Amygdala (tissue), 56 donors: ENCODE measurements around the gene MTMR1.

Experiments
- DNase-seq, 56 donors: peaks; one replicate each; lab custom pipeline; 2025; lab: John Stamatoyannopoulos, UW

The MTMR1 gene

DNA sequence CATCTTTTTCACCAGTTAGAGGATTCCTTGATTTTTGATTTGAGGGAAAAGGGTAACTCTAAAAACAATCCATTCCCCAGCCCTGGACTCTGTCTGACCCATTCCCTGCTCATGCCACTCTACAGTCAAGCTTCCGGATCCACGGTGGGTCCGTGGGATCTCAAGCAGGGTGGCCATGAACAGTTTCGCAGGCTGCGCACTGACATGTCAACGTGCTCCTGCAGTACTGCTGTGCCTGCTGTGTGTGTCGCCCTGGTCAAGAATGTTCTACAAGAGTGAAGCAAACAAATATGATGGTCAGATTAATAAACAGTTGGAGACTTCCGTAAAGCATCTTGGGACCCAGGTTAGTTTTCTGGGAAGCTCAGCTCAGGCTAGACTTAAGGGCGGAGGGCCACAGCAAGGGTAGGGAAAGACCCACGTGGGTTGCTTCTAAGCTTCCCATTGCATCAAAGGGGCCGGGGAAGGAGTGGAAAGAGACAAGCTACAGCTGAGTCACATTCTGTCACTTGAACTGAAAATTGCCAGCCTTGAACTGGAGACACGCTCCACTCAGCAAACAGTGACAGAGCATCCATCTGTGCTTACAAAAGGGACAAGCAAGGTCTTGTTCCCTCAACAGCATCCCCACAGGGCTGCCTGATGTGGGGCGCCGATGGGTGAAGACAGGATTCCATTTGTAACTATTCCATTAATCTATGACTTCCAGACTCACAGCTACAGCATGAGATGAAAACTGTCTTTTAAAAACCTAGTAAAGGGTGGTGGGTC lies 81.8 kb downstream of the MTMR1 start:
- peak in 11 of 56 donors; percentile 2 to 49 (median 19) for DNase-seq

DNA sequence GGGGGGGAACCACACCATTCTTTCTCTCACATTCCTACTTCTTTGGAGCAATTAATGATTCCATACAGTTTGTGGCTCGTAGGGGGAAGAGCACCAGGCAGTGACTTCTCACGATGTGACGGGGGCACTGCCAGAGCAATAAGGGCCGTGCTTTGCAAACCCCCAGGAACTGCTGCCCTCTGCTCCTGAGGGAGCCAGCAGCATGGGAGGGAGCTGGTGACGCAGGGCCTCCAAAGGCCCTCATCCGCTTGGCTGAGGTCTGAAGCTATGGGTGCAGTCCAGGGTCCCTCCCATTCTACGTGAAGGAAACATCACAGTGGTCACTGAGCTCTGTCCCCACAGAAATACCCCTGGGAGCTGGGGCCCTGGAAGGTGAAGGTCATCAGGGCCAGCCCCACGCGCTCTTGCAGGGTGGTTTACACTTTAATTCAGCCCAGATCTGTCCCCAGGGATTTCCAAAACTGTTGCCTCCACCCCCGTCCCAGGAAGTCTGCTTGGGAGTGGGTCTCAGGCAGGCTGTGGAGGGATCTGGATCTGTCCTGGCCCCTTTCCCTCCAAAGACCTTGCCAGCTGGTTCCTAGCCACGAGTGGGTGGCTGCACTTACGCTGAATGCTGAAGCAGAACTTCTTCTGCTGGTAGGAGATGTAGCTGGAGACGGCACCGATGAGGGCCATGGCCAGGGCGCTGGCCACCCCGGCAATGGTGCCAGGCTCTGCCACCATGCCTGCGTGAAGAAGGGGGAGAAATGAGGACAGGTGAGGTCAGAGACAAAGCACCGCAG lies 82.6 kb downstream of the MTMR1 start:
- DNase-seq: no peak

DNA sequence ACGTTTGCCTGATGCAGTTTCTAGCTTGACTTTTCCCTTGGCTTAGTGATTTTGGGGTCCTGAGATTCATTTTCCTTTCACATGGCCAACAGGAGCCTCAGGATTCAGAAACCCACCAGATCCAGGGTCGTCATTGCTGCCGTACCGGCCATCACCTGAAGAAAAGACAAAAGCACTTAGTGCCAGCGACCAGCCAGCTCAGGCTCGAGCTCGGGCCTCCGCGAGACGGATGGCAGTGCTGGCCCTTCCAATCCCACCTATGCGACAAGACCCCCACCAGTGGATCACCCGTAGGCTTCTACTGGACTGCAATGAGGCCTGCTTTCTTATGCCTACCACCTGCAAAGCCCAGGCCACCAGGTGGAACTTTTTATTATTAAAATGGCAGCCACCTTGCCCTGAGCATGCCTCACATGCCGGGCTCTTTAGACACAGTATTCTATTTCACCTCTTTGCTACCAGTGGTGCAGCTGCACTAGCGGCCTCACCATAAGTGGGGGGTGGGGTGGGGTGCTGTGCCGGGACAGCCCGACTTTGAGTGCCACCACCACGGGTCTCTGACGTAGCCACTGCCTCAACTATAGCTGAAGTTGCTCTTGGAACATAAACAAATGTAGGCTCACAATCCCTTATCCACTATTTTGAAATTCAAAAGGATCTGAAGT lies 84.3 kb downstream of the MTMR1 start:
- no peak for DNase-seq

DNA sequence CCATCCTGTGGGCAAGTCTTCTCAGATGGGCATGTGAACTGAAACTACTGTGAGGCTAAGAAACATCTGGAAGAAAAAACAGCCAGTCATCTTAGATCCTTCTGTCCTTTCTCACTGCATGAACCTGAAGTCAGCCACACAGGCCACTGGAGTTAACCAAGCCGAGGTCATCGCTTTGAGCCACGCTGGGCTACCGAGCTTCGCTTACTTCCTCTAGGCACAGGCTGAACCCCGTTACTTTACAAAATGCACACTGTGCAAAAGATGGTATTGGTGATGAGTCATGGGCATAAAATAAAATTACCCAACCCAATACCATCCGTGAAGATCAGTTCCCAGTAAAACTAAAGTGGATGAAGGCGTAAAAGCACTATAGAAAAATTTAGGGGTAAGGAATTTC lies 86.2 kb downstream of the MTMR1 start:
- DNase-seq: no peak

DNA sequence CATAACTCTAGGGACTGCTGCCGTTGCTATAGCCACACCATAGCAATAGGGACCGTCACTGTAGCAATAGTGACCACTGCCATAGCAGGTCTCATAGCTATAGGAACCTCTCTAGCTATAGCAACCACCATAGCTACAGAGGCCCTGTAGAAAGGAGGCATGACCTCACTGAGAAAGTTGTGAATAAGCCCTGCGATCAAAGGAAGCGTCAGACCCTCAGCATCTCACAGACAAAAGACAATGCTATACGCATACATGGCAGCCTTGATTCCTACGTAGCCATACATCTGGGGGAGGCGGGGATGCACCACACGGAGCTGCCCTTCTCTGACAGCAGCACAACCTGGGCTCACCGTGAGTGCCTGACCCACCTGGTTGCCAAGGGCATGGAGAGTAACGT lies 88.5 kb downstream of the MTMR1 start:
- no peak for DNase-seq

DNA sequence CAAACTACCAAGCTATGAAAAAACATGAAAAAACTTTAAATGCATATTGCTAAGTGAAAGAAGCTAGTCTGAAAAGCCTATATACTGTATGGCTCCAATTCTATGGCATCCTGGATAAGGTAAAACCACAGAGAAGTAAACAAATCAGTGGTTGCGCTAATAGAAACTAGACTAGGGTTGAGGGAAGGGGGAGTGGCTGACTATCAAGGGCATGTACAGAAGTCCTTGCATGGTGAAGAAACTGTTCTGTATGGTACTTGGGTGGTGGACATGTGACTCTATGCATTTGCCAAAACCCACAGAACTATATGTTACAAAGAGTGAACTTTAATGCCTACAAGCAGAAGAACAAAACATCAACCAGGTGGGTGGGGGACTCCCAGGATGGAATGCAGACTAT lies 96.8 kb downstream of the MTMR1 start:
- DNase-seq: no peak

DNA sequence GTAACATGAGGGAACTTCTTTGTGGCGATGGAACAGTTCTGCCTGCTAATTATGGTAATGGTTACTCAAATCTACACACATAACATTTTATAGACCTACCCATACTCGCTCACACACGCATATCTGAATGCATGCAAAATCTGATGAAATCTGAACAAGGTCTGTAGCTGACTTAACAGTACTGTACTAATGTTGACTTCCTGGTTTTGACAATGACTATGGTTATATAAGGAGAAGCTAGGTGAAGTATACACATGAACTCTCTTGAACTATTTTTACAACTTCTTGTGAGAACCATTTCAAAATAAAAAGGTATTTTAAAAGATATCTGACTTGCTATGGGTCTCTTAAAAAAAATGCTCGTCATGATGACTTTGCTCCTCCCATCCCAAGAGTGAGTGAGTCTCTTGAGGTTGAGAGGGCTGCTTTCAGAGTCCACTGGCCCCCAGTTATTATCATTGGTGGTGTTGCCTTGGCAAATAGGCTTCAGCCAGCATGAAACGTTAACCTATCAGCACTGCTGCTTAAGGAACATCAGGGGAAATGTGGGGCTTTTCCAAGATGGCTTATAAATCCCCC lies 99.8 kb downstream of the MTMR1 start:
- DNase-seq: no peak

DNA sequence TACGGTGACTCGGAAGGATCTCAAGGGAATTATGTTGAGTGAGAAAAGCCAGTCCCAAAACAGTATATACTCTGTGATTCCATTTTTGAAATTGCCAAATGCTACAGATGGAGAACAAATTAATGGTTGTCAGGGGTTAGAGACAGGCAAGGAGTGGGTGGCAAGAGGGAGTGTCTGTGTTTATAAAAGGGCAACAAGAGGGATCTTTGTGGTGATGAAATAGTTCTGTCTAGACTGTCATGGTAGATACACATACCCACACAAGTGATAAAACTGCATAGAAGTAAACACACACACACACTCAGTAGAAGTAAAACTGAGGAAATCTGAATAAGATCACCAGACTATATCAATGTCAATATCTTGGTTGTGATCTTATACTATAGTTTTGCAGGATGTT lies 112.5 kb downstream of the MTMR1 start:
- DNase-seq: no peak

DNA sequence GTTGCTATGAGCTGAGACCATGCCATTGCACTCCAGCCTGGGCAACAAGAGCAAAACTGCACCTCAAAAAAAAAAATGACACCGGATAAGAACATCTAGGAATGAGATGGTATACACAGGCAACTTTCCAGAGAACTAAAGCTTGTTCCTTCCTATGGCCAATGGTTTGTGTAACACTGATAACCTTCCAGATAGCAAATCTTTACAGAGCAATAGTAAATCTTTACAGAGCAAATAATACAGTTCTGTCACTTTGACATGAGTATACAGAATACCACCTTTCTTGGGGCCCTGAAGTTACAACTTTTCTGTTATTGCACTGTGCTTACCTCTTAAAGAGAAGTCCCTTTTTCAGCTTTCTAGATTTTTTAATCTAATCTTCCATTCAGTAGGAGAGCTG lies 113.6 kb downstream of the MTMR1 start:
- no peak for DNase-seq

DNA sequence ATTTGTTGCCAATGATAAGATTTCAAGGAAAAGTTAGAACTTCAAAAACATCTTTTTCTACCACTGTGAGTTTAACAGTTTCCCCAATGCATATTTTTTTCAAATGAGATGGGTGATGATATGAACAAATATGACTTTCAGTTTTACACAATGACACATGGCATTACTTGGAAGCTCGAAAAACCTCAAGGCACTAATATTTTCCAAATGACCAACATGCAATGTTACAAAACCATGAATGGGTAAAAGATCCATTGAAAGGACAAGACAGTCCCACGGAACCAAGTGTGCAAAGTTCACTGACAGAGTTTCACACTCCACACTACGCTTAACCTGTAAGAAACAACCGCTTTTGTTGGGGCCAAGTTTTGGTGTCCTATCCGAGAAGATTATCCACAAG lies 120.7 kb downstream of the MTMR1 start:
- no peak for DNase-seq
